ENCODE data around the gene GTF2H2C. TPM values are rescaled to one million over a fixed set of nuclear protein-coding genes. Genes with fewer than 3 reads are reported as not detected.
A peak's percentile ranks its signal among the peaks of the same experiment; 100 is the strongest.
"Not testable (repeated sequence)": the region's sequence is repeated elsewhere in the genome, so short reads cannot be mapped to it uniquely, and the experiment has no call there.

Gene GTF2H2C
- total and polyA plus RNA-seq, 10 of the 15 experiments (the other 5 are each of a cell fraction or from before 2014, with no cell fraction given): 55.1 to 103 (median 78.9) TPM

GRCh38 chr5:69566172-69566571 lies 6.2 kb downstream of the GTF2H2C start:
- ATAC-seq; RAD21 ChIA-PET (ENCODE audit: unreplicated experiment); POLR2A ChIA-PET; H3K4me2 ChIP-seq (ENCODE audit: control insufficient read depth, insufficient read depth); H3K9me3 ChIP-seq (replicated peaks; ENCODE audit: control insufficient read depth, insufficient read depth, low read length); H3K27ac ChIP-seq (ENCODE audit: control insufficient read depth, insufficient read depth); SMC1A ChIA-PET (ENCODE audit: uncharacterized antibody, unreplicated experiment); BruUV-seq (replicated peaks); H3K27me3 ChIP-seq (replicated peaks in 1 of 2; ENCODE audit: control insufficient read depth in 2 of 2, insufficient read depth in 2 of 2, low read length in 1 of 2); H3K4me1 ChIP-seq (ENCODE audit: control insufficient read depth, insufficient read depth, low read length); H2AFZ ChIP-seq (ENCODE audit: control insufficient read depth, low read depth, low read length); H3K4me3 ChIP-seq; H3K36me3 ChIP-seq (ENCODE audit: control insufficient read depth in 2 of 2, insufficient read depth in 2 of 2, low read length in 1 of 2); H4K20me1 ChIP-seq (ENCODE audit: control insufficient read depth, insufficient read depth); H3K9ac ChIP-seq (ENCODE audit: control insufficient read depth, insufficient read depth, low read length); H3K79me2 ChIP-seq (ENCODE audit: control insufficient read depth, insufficient read depth, low read length); FAIRE-seq; intact Hi-C loops (cut with micrococcal nuclease; ENCODE audit: unreplicated experiment); in situ Hi-C loops (cut with MboI); CTCF ChIA-PET; DNase-seq (ENCODE audit: low read depth, low spot score): not testable (repeated sequence)
- 95% methylated on average over 2 of the region's 2 CpGs for WGBS (ENCODE audit: insufficient coverage, insufficient replicate concordance, low lambda C conversion rate, missing lambda C conversion rate)

GRCh38 chr5:69568072-69568471 lies 8.1 kb downstream of the GTF2H2C start:
- H3K9me3 ChIP-seq (replicated peaks; ENCODE audit: control insufficient read depth, insufficient read depth, low read length); H4K20me1 ChIP-seq (ENCODE audit: control insufficient read depth, insufficient read depth); intact Hi-C loops (cut with micrococcal nuclease; ENCODE audit: unreplicated experiment); H3K79me2 ChIP-seq (ENCODE audit: control insufficient read depth, insufficient read depth, low read length); POLR2A ChIA-PET; H2AFZ ChIP-seq (ENCODE audit: control insufficient read depth, low read depth, low read length); H3K9ac ChIP-seq (ENCODE audit: control insufficient read depth, insufficient read depth, low read length); SMC1A ChIA-PET (ENCODE audit: uncharacterized antibody, unreplicated experiment); ATAC-seq; H3K4me1 ChIP-seq (ENCODE audit: control insufficient read depth, insufficient read depth, low read length); FAIRE-seq; RAD21 ChIA-PET (ENCODE audit: unreplicated experiment); H3K27ac ChIP-seq (ENCODE audit: control insufficient read depth, insufficient read depth); CTCF ChIA-PET; H3K4me2 ChIP-seq (ENCODE audit: control insufficient read depth, insufficient read depth); BruUV-seq (replicated peaks); DNase-seq (ENCODE audit: low read depth, low spot score); H3K27me3 ChIP-seq (replicated peaks in 1 of 2; ENCODE audit: control insufficient read depth in 2 of 2, insufficient read depth in 2 of 2, low read length in 1 of 2); H3K4me3 ChIP-seq; in situ Hi-C loops (cut with MboI); H3K36me3 ChIP-seq (ENCODE audit: control insufficient read depth in 2 of 2, insufficient read depth in 2 of 2, low read length in 1 of 2): not testable (repeated sequence)
- WGBS (ENCODE audit: insufficient coverage, insufficient replicate concordance, low lambda C conversion rate, missing lambda C conversion rate): no CpG with 5 or more reads among the region's 2 CpGs

GRCh38 chr5:69583356-69583755 lies 23.4 kb downstream of the GTF2H2C start:
- H3K4me2 ChIP-seq (ENCODE audit: control insufficient read depth, insufficient read depth); H3K4me3 ChIP-seq; H3K79me2 ChIP-seq (ENCODE audit: control insufficient read depth, insufficient read depth, low read length); CTCF ChIA-PET; SMC1A ChIA-PET (ENCODE audit: uncharacterized antibody, unreplicated experiment); H3K27ac ChIP-seq (ENCODE audit: control insufficient read depth, insufficient read depth); ATAC-seq; RAD21 ChIA-PET (ENCODE audit: unreplicated experiment); BruUV-seq (replicated peaks); H3K36me3 ChIP-seq (ENCODE audit: control insufficient read depth in 2 of 2, insufficient read depth in 2 of 2, low read length in 1 of 2); POLR2A ChIA-PET; intact Hi-C loops (cut with micrococcal nuclease; ENCODE audit: unreplicated experiment); H2AFZ ChIP-seq (ENCODE audit: control insufficient read depth, low read depth, low read length); DNase-seq (ENCODE audit: low read depth, low spot score); H4K20me1 ChIP-seq (ENCODE audit: control insufficient read depth, insufficient read depth); H3K9ac ChIP-seq (ENCODE audit: control insufficient read depth, insufficient read depth, low read length); H3K27me3 ChIP-seq (replicated peaks in 1 of 2; ENCODE audit: control insufficient read depth in 2 of 2, insufficient read depth in 2 of 2, low read length in 1 of 2); H3K4me1 ChIP-seq (ENCODE audit: control insufficient read depth, insufficient read depth, low read length); in situ Hi-C loops (cut with MboI); FAIRE-seq; H3K9me3 ChIP-seq (replicated peaks; ENCODE audit: control insufficient read depth, insufficient read depth, low read length): not testable (repeated sequence)
- WGBS (ENCODE audit: insufficient coverage, insufficient replicate concordance, low lambda C conversion rate, missing lambda C conversion rate): no CpG with 5 or more reads among the region's 2 CpGs

- CTCF ChIA-PET; H3K4me1 ChIP-seq (ENCODE audit: control insufficient read depth, insufficient read depth, low read length); SMC1A ChIA-PET (ENCODE audit: uncharacterized antibody, unreplicated experiment); H3K27ac ChIP-seq (ENCODE audit: control insufficient read depth, insufficient read depth); H3K9me3 ChIP-seq (replicated peaks; ENCODE audit: control insufficient read depth, insufficient read depth, low read length); RAD21 ChIA-PET (ENCODE audit: unreplicated experiment); H4K20me1 ChIP-seq (ENCODE audit: control insufficient read depth, insufficient read depth); in situ Hi-C loops (cut with MboI); H2AFZ ChIP-seq (ENCODE audit: control insufficient read depth, low read depth, low read length); H3K27me3 ChIP-seq (replicated peaks in 1 of 2; ENCODE audit: control insufficient read depth in 2 of 2, insufficient read depth in 2 of 2, low read length in 1 of 2); H3K9ac ChIP-seq (ENCODE audit: control insufficient read depth, insufficient read depth, low read length); H3K4me2 ChIP-seq (ENCODE audit: control insufficient read depth, insufficient read depth); FAIRE-seq; intact Hi-C loops (cut with micrococcal nuclease; ENCODE audit: unreplicated experiment); POLR2A ChIA-PET; H3K36me3 ChIP-seq (ENCODE audit: control insufficient read depth in 2 of 2, insufficient read depth in 2 of 2, low read length in 1 of 2); H3K4me3 ChIP-seq; ATAC-seq; H3K79me2 ChIP-seq (ENCODE audit: control insufficient read depth, insufficient read depth, low read length); DNase-seq (ENCODE audit: low read depth, low spot score): not testable (repeated sequence)
- TSS peak; percentile 71 for BruUV-seq (replicated peaks)
- 72% methylated on average over 2 of the region's 7 CpGs for WGBS (ENCODE audit: insufficient coverage, insufficient replicate concordance, low lambda C conversion rate, missing lambda C conversion rate)
Observed at GRCh38 chr5:69596114-69596840, 36.3 kb downstream of the GTF2H2C start.
